ENCODE data around the gene RFX3. TPM values are rescaled to one million over a fixed set of nuclear protein-coding genes. Genes with fewer than 3 reads are reported as not detected.

Gene RFX3
- total RNA-seq, 1 experiment from 2014 or later, result 9.9 TPM

GRCh38 chr9:3391414-3391813 lies 134.4 kb downstream of the RFX3 start:
- no peak overlapping the region for H2AFZ ChIP-seq (ENCODE audit: low read length)
- no peak overlapping the region for H4K5ac ChIP-seq (ENCODE audit: insufficient read length, low read depth, low read length)
- H3K14ac ChIP-seq (ENCODE audit: insufficient read depth, low read length), result no peak overlapping the region
- no peak for TF ChIP-seq CTCF (conservative IDR thresholded peaks at IDR 0.05)
- no peak overlapping the region for H2BK5ac ChIP-seq (ENCODE audit: insufficient read length, low read length)
- H3K79me2 ChIP-seq (ENCODE audit: insufficient read depth, low read length), result no peaks in the 10 kb centered on the region
- H3K4ac ChIP-seq (ENCODE audit: low read depth, low read length), result no peak overlapping the region
- WGBS (ENCODE audit: extremely low coverage, insufficient read length, low lambda C conversion rate), result no CpG with 5 or more reads among the region's 2 CpGs
- H3T11ph ChIP-seq (ENCODE audit: low read length), result no peak overlapping the region
- no peak overlapping the region for H2BK12ac ChIP-seq (ENCODE audit: insufficient read length, low read depth, low read length)
- H4K91ac ChIP-seq (ENCODE audit: insufficient read length, low read depth, low read length), result no peak overlapping the region
- no peak overlapping the region for H3K23ac ChIP-seq (ENCODE audit: insufficient read length, low read depth, low read length)
- no peak overlapping the region for H3K56ac ChIP-seq (ENCODE audit: insufficient read length, low read depth, low read length)
- no peaks in the 10 kb centered on the region for H3K4me1 ChIP-seq (ENCODE audit: insufficient read depth, low read length)
- no peak overlapping the region for H3K4me2 ChIP-seq (ENCODE audit: insufficient read depth, insufficient read length, low read length)
- no peak overlapping the region for H3K18ac ChIP-seq (ENCODE audit: insufficient read length, low read depth, low read length)
- no peaks in the 10 kb centered on the region for H3K4me1 Mint-ChIP-seq
- H2BK120ac ChIP-seq (ENCODE audit: low read depth, low read length, poor library complexity, severe bottlenecking), result no peak overlapping the region
- H4K20me1 ChIP-seq (ENCODE audit: control insufficient read depth, insufficient read depth, insufficient read length), result no peaks in the 10 kb centered on the region
- no peak overlapping the region for H3K4me3 Mint-ChIP-seq
- H3K27me3 Mint-ChIP-seq (ENCODE audit: low read depth), result no peaks in the 10 kb centered on the region
- no peaks in the 10 kb centered on the region for H3K27me3 ChIP-seq (ENCODE audit: insufficient read depth, low read length)
- H3K23me2 ChIP-seq (ENCODE audit: insufficient read length, low read depth, low read length, poor library complexity, severe bottlenecking), result no peaks in the 10 kb centered on the region
- H4K8ac ChIP-seq (replicated peaks; ENCODE audit: insufficient read length, low read depth, low read length), result no peak overlapping the region
- H3K9ac ChIP-seq (ENCODE audit: extremely low read depth, insufficient read length, low read length), result no peak overlapping the region
- no peaks in the 10 kb centered on the region for H3K9me3 ChIP-seq (ENCODE audit: control insufficient read depth, low read depth, low read length)
- H3K27ac Mint-ChIP-seq, result no peak overlapping the region
- H3K27ac ChIP-seq (ENCODE audit: insufficient read length, low read depth, low read length), result no peak overlapping the region
- no peak overlapping the region for H2BK20ac ChIP-seq (ENCODE audit: low read depth, low read length, poor library complexity, severe bottlenecking)
- peaks cover 8 to 12% of the 10 kb centered on the region in 2 experiments; a peak in 4 of 5 replicates for H3K9me3 Mint-ChIP-seq
- H3K36me3 Mint-ChIP-seq (ENCODE audit: insufficient read depth in 1 of 3, low read depth in 3 of 3), result peaks cover 21 to 37% (median 25%) of the 10 kb centered on the region in 3 experiments
- H3K79me1 ChIP-seq (ENCODE audit: insufficient read depth, low read depth, low read length, poor library complexity, severe bottlenecking), result no peaks in the 10 kb centered on the region
- DNase-seq, result no peak
- no peak overlapping the region for H2BK15ac ChIP-seq (ENCODE audit: low read depth, low read length)
- no peak overlapping the region for H2AK5ac ChIP-seq (ENCODE audit: insufficient read length, low read length)

Data from H9 (cell line).